Neural progenitor cell (in vitro differentiated cells): ENCODE data around the gene NBAS. TPM values are rescaled to one million over a fixed set of nuclear protein-coding genes. Genes with fewer than 3 reads are reported as not detected.

Source experiments
- DNase-seq: peaks from one replicate; pipeline ENCODE4 v3.0.0-alpha.2; 2016; ENCODE audit warnings: low spot score
- H2AFZ ChIP-seq: fragments of 200-600 bp; sonication (generic); replicated peaks from 2 replicates; pipeline ENCODE4 v1.6.1; 2016; ENCODE audit warnings: antibody characterized with exemption
- H3F3A ChIP-seq: fragments of 200-600 bp; sonication (generic); 2 replicates; pipeline ENCODE4 v1.6.1; 2016; ENCODE audit warnings: antibody characterized with exemption, low read depth
- H3K27ac ChIP-seq: fragments of 200-600 bp; sonication (generic); 2 replicates; pipeline ENCODE4 v1.5.1; 2016; ENCODE audit warnings: mild to moderate bottlenecking
- H3K27me3 ChIP-seq: fragments of 200-600 bp; sonication (generic); 2 replicates; pipeline ENCODE4 v1.6.1; 2016; ENCODE audit warnings: mild to moderate bottlenecking, moderate library complexity
- H3K36me3 ChIP-seq: fragments of 200-600 bp; sonication (generic); 2 replicates; pipeline ENCODE4 v1.5.1; 2016
- H3K4me1 ChIP-seq: fragments of 200-600 bp; sonication (generic); 2 replicates; pipeline ENCODE4 v1.6.1; 2016; ENCODE audit warnings: mixed run types
- H3K4me2 ChIP-seq: fragments of 200-600 bp; sonication (generic); 2 replicates; pipeline ENCODE4 v1.6.1; 2016
- H3K4me3 ChIP-seq: fragments of 200-600 bp; sonication (generic); 2 replicates; pipeline ENCODE4 v1.5.1; 2016
- H3K79me2 ChIP-seq: fragments of 200-600 bp; sonication (generic); 2 replicates; pipeline ENCODE4 v1.6.1; 2016; ENCODE audit warnings: low read depth
- H3K9ac ChIP-seq: fragments of 200-600 bp; sonication (generic); 2 replicates; pipeline ENCODE4 v1.6.1; 2016
- H3K9me3 ChIP-seq: fragments of 200-600 bp; sonication (generic); 2 replicates; pipeline ENCODE4 v1.5.1; 2016; ENCODE audit warnings: low read depth
- H4K20me1 ChIP-seq: fragments of 200-600 bp; sonication (generic); 2 replicates; pipeline ENCODE4 v1.6.1; 2016; ENCODE audit warnings: low read depth
- H3K27ac Mint-ChIP-seq: 3 replicates; pipeline ENCODE4 v1.8.0; 2021; ENCODE audit warnings: mixed read lengths
- H3K27me3 Mint-ChIP-seq: 2 replicates; pipeline ENCODE4 v1.8.0; 2022; ENCODE audit warnings: low read depth, mild to moderate bottlenecking, inconsistent platforms, moderate library complexity, mixed read lengths; ENCODE audit not compliant: insufficient read depth
- H3K36me3 Mint-ChIP-seq: 3 replicates; pipeline ENCODE4 v1.8.0; 2021; ENCODE audit warnings: mixed read lengths
- H3K4me1 Mint-ChIP-seq: 3 replicates; pipeline ENCODE4 v1.8.0; 2021; ENCODE audit warnings: mixed read lengths
- H3K4me3 Mint-ChIP-seq: 3 replicates; pipeline ENCODE4 v1.8.0; 2021; ENCODE audit warnings: mild to moderate bottlenecking, moderate library complexity, mixed read lengths
- H3K9me3 Mint-ChIP-seq: 3 replicates; pipeline ENCODE4 v1.8.0; 2020; ENCODE audit warnings: mixed read lengths
- EZH2 ChIP-seq: fragments of 200-600 bp; sonication (generic); IDR thresholded peaks from 2 replicates; pipeline ENCODE4 v1.6.1; 2017; ENCODE audit warnings: antibody characterized with exemption, mild to moderate bottlenecking, moderate library complexity
- EZH2phosphoT487 ChIP-seq: fragments of 200-600 bp; sonication (generic); IDR thresholded peaks from 2 replicates; pipeline ENCODE4 v1.6.1; 2017; ENCODE audit warnings: antibody characterized with exemption
- total RNA-seq: library from RNA; depleted of rRNA; stranded (reverse); fragments of >200 nt; gene quantifications from 2 replicates; pipeline ENCODE4 v1.2.3, GENCODE V29; 2015; ENCODE audit warnings: low replicate concordance
- TF ChIP-seq, protein P1 (sequence below): fragments of 200-600 bp; sonication (generic); IDR thresholded peaks from 2 replicates; pipeline ENCODE4 v1.5.1; 2017; ENCODE audit warnings: antibody characterized with exemption, mild to moderate bottlenecking

NBAS gene
- total RNA-seq, 1 donor from 2014 or later: 58.0 TPM

DNA sequence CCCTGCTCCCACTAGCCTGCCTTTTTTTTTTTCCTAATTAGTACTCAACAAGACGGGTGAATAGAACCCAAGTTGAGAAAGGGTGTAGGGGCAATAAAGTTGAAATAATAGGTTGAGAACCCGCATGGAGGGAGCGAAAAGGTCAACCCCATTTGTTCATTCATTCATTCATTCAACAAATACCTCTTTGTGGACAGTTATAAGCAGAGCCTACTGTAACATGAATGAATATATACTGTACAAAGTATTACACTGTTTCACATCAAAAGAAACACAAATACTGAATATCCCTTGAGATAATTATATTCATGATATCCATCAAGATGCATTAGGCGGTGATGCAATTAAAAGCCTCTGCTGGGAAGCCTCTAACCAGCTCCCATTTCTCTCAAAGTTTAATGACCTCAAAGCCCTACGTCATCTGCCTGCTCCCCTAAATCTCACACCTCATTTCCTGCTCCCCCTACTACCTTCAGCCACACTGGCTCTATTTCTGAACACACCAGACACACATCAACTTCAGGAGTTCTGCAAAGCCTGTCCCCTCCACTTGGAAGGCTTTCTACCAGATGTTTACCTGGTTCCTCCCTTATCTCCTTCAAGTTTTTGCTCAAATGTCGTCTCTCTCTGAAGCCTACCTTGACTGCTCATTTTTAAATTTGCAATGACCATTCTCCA is 1.4 kb upstream of the NBAS start:
- H2AFZ ChIP-seq: peak overlapping the region; percentile 71
- H3K4me2 ChIP-seq: peak overlapping the region; percentile 79
- no peaks in the 10 kb centered on the region for H3K36me3 Mint-ChIP-seq
- H3K4me3 Mint-ChIP-seq: peak overlapping the region; percentile 100
- H3K27me3 ChIP-seq: no peaks in the 10 kb centered on the region
- TF ChIP-seq EZH2 (no peak), EZH2phosphoT487 (no peak)
- TF ChIP-seq, protein P1, sequence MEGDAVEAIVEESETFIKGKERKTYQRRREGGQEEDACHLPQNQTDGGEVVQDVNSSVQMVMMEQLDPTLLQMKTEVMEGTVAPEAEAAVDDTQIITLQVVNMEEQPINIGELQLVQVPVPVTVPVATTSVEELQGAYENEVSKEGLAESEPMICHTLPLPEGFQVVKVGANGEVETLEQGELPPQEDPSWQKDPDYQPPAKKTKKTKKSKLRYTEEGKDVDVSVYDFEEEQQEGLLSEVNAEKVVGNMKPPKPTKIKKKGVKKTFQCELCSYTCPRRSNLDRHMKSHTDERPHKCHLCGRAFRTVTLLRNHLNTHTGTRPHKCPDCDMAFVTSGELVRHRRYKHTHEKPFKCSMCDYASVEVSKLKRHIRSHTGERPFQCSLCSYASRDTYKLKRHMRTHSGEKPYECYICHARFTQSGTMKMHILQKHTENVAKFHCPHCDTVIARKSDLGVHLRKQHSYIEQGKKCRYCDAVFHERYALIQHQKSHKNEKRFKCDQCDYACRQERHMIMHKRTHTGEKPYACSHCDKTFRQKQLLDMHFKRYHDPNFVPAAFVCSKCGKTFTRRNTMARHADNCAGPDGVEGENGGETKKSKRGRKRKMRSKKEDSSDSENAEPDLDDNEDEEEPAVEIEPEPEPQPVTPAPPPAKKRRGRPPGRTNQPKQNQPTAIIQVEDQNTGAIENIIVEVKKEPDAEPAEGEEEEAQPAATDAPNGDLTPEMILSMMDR: no peak
- H3K9me3 Mint-ChIP-seq: no peaks in the 10 kb centered on the region
- H3K4me1 ChIP-seq: peaks cover 19% of the 10 kb centered on the region
- H3K79me2 ChIP-seq: peaks cover 32% of the 10 kb centered on the region
- H3K9me3 ChIP-seq: no peaks in the 10 kb centered on the region
- peaks cover 8% of the 10 kb centered on the region for H3F3A ChIP-seq
- peaks cover 32% of the 10 kb centered on the region for H3K4me1 Mint-ChIP-seq
- no peaks in the 10 kb centered on the region for H3K36me3 ChIP-seq
- peaks cover 7% of the 10 kb centered on the region for H4K20me1 ChIP-seq
- peak overlapping the region; percentile 72 for H3K4me3 ChIP-seq
- no peak overlapping the region for H3K27ac ChIP-seq
- H3K27ac Mint-ChIP-seq: peak overlapping the region; percentile 99
- H3K27me3 Mint-ChIP-seq: peaks cover 9% of the 10 kb centered on the region
- no peak overlapping the region for H3K9ac ChIP-seq
- no peak for DNase-seq

DNA sequence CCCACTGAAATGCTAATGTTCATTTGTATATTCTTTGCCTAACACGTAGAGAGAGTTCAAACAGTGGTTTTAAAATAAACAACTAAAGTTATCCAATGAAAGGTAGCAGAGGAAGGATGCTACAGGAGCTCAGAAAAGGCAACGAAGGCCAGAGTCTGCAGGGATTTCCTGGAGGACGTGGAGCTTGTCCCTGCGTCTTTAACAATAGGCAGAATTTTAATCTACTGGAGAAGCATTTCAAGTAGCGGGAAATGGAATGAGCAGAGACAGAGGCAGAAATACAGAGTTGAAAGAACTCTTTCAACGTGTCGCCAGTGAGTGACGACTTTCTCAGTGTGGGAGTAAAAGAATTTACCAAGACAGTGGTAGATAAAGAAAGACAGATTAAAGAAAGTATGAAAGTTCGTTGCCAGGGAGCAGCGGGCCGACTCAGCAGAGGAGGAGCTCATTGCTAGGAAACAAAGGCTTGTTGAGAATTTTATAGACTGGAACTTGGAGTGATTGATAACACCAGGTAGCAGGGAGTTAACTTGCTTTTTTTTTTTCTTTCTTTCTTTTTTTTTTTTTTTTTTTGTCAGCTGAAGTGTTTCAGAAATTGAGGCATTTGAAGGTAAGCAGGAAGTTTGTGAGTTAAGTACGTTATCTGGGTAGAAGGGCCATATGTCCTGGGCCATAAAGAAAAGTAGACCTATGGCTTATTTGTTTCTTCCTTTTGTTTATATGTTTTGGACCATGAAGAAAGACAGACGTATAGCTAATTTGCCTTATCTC is 625 bp upstream of the NBAS start:
- peak overlapping the region; percentile 100 for H3K4me3 Mint-ChIP-seq
- peaks cover 32% of the 10 kb centered on the region for H3K4me1 Mint-ChIP-seq
- Histone ChIP-seq H4K20me1 (peaks cover 7% of the 10 kb centered on the region), H3K9ac (no peak overlapping the region), H3K9me3 (no peaks in the 10 kb centered on the region), H3K27me3 (no peaks in the 10 kb centered on the region), H2AFZ (peak overlapping the region; percentile 71), H3F3A (peaks cover 8% of the 10 kb centered on the region), H3K27ac (peak overlapping the region; percentile 73), H3K79me2 (peaks cover 34% of the 10 kb centered on the region), H3K4me2 (peak overlapping the region; percentile 79), H3K36me3 (no peaks in the 10 kb centered on the region), H3K4me1 (peaks cover 19% of the 10 kb centered on the region), H3K4me3 (peak overlapping the region; percentile 72)
- H3K9me3 Mint-ChIP-seq: no peaks in the 10 kb centered on the region
- no peaks in the 10 kb centered on the region for H3K36me3 Mint-ChIP-seq
- TF ChIP-seq, protein P1: no peak
- TF ChIP-seq EZH2phosphoT487 (no peak), EZH2 (no peak)
- H3K27me3 Mint-ChIP-seq: peaks cover 9% of the 10 kb centered on the region
- peak overlapping the region; percentile 99 for H3K27ac Mint-ChIP-seq
- DNase-seq: peak; percentile 47

DNA sequence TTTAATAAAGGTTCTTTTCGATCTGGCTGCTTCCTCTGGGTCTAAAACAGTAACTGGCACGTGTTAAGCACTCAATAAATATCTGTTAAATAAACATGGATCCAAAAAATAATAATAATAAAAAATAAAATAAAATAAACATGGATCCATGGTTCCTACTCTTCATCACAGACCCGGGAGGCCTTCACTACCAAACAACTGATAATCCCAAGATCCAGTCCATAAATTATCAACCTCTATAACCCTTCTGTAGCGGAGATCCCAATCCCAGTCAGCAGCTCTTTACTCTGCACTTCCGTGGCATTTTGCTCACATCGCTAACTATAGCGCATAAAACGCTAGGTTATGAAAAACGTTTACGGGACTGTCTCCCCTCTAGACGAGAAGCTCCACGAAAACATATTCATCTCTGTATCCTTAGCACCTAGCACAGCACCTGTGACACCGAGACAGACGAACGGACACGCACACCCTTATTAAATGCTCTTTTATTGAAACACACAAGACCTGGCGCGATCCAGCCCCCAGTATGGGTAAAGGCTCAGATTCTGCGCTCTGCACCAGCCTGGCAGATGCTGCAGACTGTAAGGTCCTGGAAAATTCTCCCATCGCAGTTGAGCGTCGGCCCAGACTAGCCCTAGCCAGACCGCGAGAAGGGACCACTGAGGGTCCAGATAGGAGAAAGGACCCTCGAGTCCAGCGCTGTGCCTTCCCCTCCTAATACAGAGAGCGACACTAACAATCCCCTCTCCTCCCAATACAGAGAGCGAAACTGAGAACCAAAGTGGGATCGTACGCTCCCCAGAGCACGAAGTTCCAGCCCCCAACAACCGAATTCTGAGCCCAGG is 770 bp downstream of the NBAS start:
- Histone ChIP-seq H3K4me2 (peak overlapping the region; percentile 79), H3K27me3 (no peaks in the 10 kb centered on the region), H2AFZ (peak overlapping the region; percentile 71), H3K27ac (no peak overlapping the region), H4K20me1 (peaks cover 7% of the 10 kb centered on the region), H3K4me1 (peaks cover 19% of the 10 kb centered on the region), H3K79me2 (peaks cover 34% of the 10 kb centered on the region), H3K4me3 (peak overlapping the region; percentile 72), H3F3A (peaks cover 8% of the 10 kb centered on the region), H3K9me3 (no peaks in the 10 kb centered on the region), H3K9ac (peak overlapping the region; percentile 61), H3K36me3 (no peaks in the 10 kb centered on the region)
- Mint-ChIP-seq H3K9me3 (no peaks in the 10 kb centered on the region), H3K4me1 (peaks cover 32% of the 10 kb centered on the region), H3K27me3 (peaks cover 9% of the 10 kb centered on the region), H3K4me3 (peak overlapping the region; percentile 100), H3K27ac (peak overlapping the region; percentile 95), H3K36me3 (no peaks in the 10 kb centered on the region)
- peak; percentile 55 for DNase-seq
- TF ChIP-seq, protein P1: no peak
- TF ChIP-seq EZH2: no peak
- no peak for TF ChIP-seq EZH2phosphoT487
